GM19455 (cell line): ENCODE data around the gene LAMA2.

Source experiments
- ATAC-seq: cut with Tn5 transposase; IDR thresholded peaks from one replicate; pipeline ENCODE4 v1.9.1; 2021; ENCODE audit not compliant: unreplicated experiment

LAMA2 gene

DNA sequence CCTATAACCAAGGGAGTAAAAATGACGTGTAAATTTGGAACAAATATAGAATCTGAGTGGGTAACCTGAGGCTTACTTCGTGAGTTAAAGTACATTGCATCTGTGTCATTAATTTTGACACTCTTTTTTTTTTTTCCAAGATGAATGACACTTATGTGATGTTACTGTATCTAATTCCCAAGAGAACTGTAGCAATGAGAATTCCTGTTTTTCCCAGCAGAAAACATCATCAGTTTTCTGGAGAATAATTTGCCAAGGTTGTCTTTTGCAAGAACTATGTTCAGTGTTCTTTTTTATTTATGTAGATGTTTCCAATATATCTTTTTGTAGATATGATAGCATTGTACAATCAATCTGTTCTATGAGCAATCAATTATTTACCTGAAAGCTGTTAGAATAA is 543.4 kb downstream of the LAMA2 start:
- ATAC-seq: no peak

DNA sequence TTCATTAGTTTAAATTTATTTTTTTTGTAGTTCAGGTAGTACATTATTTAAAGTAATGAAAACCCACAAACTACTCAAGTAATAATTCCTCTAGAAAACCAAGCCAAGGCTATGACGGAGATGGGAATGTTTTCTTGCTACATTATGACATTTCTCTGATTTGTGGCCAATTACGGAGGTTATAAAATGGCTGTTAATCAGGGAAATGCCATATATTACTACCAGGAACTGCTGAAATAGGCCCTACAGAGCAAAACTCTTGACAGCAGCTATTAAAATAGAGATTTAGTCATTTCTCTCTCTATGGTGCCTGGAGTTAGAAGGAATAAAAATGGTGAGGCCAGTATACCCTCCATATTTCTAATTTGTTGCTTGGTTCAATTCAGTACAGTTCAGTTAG is 547.0 kb downstream of the LAMA2 start:
- no peak for ATAC-seq

DNA sequence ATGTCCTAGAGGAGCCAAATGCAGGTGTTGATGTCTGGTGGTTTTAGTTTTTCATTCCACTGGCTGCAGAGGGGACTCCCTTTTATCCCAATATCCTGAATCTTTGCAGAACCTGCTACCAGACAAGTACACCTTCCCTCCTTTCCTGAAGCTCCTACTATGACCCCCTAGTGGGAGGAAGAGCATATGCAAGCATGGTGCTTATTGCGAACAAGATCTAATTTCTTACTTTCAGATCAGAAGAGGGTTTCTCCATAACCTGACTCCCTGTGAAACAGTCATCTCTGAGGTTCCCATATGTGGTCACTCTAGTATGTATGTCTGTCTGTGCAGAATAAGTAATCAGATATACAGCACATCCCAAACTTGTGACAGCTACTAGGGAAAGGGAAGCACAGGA is 549.8 kb downstream of the LAMA2 start:
- no peak for ATAC-seq

DNA sequence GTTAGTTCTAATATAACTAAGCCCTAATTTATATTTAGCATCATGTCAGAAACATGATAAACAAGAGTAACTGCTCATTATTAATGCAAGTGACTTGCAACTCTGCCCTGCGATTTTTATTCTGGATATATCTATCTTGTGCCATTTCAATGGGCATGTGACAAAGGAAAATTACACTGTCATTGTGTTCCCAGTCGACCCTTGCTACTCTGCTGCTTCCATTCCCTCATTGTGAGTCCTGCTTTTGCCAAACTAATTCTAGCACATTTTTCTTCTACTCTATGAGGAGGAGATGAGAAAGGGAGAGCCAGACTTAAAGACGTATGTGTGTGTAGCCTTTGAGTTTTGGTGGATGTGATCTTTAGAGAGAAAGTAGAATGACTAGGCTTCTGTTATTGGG is 551.2 kb downstream of the LAMA2 start:
- ATAC-seq: no peak

DNA sequence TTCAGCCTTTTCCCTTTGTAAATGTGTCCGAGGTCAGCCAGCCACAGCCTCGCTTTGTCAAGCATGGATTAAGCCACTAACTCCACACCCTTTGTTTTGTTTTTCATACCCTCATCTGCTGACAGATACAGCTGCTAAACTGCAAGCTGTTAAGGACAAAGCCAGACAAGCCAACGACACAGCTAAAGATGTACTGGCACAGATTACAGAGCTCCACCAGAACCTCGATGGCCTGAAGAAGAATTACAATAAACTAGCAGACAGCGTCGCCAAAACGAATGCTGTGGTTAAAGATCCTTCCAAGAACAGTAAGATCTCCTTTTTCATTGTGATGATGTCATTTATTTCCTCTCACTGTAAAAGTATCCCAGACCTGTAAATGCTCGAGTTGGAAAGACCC is 557.8 kb downstream of the LAMA2 start:
- ATAC-seq: no peak

DNA sequence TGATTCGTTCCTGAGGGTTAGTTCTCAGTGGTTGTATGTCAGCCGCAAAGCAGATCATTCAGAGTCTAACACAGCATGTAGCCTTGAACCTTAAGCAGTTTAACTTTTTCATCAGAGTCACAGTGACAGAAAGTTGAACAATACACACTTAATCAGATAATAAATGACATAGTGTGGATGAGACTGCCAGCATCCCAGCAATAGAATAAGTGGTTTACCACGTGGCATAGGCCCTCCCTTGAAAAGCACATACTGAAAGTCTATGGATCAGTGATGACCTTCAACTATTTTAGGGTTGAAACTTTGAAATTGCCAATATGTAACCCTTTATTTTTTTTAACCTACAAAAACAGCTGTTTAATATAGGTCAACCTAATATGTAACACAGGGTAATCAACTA is 561.7 kb downstream of the LAMA2 start:
- no peak for ATAC-seq

DNA sequence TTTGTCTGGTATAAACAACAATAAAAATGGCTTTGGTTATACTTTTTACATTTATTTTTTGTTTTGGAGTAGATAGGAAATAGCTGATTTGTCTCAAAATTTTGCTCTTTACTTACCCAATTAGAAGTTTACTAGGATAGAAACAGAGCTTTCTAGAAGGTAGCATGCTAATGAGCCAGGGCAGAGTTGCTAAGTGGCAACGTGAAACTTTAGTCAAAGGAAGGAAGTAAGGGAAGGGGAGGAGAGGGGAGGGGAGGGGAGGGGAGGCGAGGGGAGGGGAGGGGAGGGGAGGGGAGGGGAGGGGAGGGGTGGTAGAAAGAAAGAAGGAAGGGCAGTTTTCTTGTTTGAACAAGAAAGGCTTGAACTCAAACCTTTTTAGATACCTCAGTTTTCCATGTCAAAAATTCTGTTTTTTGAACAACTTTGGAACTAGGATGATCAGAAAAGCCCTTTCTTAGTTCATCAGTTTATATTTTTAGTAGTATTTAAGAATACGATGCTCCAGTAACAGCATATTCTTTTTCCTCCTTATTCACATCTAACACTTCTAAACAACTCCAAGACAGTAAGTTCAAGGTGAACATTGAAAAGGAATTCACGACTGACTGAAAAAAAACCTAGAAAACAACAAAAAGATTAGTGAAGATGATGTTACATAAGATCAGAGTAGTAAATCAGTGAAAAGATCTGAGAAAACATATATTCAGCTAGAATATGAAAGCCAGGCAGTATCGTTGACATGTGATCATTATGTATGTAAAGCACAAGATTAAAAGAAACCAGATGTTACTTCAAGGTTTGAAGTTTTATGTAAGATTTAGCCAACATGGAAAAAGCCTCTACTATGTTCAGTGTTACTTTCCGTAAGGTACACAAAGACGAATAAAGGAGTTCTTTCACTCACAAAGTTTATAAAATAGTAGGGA is 563.6 kb downstream of the LAMA2 start:
- ATAC-seq: no peak

DNA sequence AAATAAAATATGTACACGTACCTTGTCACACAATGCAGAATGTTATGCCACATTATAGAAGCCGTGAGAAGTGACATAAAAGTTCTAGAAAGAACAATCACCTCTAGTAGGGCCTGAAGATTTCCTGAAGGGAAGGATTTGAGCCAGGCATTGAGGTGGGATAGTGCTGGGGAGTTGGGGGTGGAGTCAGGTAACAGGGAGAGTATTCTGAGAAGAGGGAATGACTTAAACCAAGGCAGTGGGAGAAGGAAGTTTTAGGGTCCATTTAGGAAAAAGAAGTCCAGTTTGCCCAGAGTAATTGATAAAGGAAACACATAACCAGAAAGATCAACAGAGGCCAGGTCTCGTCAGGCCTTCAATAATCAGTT is 564.2 kb downstream of the LAMA2 start:
- ATAC-seq: no peak

DNA sequence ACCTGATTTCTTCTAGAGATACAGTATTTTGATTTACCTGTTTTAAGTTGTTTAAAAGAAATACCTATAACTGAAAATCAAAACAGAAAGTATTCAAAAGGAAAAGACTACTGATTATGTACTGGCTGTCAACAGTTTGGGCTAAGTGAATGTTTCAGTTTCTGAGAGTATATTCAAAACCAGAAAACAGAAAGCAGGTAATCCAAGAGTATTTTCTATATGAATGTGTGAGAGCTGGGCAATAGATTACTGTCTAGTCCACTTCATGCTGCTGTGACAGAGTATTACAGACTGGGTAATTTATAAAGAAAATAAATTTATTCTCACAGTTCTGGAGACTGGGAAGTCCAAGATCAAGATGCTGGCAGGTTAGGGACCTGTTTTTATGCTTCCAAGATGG is 566.0 kb downstream of the LAMA2 start:
- peak; percentile 99 for ATAC-seq

DNA sequence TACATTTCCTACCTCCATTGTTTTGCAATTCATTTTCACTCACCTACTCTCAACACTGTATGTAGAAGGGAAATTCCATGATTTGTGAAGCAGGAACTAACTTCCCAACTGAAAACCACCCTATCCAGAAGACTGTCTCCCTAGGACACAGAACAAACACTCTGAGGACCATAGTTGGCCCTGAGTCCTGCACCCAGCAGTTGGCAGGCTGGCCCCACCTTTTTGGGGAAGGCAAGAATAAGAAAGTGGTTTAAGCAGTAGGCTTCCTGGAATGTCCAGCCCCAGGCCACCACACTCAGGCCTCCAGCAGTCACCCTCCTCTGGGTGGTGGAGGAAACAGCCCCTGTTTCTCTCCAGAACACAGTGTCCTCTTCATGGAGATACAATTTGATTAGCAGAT is 568.2 kb downstream of the LAMA2 start:
- ATAC-seq: no peak

DNA sequence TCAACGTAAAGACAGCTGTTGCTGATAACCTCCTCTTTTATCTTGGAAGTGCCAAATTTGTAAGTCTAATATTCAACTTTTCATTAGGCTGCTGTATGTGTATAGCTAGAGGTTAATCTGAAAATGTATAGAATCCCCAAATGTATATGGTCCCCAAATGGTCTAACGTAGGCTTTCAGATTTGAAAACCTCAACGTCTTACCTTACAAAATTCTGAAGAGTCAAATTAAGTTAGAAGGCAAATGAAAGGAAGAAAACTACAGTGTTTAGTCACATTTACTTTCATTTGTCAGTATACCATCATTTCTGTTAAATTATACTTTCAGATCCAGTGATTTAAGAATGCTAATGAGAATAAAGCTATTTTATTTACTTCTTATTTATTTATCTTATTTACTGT is 570.1 kb downstream of the LAMA2 start:
- no peak for ATAC-seq

DNA sequence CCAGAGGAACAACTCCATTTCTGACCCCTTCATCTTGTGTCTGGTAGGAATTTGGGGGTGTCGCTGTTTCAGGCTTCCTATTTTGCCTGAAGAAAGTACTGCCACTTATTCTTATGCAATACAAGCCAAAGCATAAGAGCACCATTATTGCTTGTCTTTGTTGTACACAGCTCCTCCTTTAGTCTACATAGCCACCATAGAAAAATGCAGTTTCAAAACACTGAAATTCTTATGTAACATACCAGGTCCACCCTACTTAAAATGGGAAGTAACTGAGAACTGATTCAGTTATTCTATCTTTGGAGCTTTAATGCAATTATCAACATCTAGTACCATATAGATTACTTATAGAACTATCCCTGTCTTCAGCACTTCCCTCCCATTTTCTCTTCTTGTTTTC is 571.5 kb downstream of the LAMA2 start:
- no peak for ATAC-seq

DNA sequence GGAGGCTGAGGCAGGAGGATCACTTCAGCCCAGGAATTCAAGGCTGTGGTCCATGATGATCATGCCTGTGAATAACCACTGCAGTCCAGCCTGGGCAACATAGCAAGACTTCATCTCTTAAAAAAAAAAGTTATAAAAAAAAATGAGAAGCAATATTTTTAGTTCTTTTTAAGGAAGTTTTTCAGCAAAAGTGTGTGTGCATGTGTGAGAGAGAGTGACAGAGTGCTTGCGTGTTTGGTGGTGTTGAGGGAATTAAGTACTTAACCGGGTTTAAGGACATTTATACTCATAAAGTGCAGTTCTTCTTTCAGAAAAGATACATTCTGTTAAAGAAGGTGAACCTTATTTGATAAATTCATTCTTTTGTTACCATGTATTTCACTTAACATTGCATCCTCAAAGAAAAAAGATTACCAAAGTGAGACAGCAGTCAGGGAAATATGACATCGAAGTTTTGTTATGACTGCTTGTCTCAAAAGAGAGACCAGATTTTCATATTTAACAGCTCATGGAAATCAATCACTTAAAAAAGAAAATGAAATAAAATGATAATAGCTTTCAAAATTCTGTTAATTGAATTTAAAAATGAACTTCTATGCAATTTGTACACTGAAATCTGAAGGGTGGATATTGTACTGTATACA is 572.3 kb downstream of the LAMA2 start:
- ATAC-seq: no peak

DNA sequence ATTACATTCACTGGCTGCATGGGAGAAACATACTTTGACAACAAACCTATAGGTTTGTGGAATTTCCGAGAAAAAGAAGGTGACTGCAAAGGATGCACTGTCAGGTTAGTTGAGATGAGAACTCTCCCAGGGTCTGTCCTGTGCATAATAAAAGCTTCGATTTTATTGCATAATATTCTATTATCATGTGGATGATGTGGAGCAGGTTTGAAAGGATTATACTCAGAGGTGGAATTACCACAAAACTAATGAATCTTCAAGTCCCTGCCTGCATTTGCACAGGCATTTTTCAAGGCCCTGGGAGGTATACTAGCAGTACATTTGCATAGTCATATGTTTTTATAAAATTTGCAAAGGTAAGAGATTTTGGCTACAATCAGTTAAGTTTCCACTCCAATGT is 577.3 kb downstream of the LAMA2 start:
- ATAC-seq: no peak

DNA sequence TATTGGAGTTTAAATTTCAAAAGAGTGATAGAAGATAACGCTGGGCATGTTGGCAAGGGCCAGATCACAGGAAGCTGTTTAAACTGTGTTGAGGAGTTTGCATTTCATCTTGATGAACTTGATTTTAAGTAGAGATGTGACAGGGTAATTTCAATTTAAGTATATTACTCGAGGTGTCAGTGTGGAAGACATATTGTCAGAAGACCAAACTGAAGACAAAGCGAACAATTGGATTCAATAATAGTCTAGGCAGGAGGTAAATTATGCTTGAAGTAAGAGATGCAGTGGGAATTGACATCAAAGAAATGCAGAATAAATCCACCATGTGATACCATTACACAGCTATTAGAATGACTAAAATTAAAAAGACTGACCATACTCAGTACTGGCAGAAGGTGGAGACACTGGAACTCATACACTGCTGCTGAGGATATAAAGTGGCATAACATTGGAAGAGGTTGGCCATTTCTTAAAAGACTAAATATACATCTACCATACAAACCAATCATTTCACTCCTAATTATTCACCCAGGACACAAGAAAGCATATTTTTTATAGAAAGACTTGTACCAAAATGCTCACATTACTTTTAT is 586.2 kb downstream of the LAMA2 start:
- ATAC-seq: no peak

DNA sequence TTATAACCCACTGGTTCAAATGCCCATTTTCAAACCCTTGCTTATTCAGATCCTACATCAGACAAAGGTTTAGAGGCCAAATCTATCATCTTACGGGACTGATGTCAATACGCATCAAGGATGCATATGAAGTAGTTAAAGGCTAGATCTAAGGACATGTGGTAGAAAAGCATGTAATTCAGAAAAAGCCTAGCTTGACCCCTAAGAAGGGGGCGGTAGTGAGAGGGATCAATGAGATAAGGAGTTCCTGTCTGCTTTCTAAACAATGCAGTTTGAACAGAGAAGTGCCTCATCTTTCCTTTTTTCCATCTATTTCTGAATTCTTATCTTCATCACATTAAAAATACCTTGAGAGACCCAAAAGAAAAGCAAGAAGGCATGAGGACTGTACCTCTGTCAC is 589.3 kb downstream of the LAMA2 start:
- no peak for ATAC-seq

DNA sequence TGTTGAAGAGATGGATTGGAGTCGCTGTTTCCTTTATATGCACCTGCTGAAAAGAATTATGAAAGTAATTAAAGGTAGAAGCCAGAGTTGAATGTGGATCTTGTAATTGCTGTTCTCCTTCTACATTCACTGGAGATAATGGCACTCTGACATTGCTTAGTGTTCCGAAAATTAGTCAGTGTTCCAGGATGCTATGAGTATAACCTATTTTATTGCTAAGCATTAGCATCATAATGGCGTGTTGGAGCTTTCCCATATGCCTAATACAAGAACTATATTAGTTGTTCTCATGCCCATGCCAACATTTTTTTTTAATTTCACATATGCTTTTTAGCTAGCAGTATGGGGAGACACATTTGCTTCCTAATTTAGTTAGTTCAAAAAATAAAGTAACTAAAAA is 590.6 kb downstream of the LAMA2 start:
- ATAC-seq: no peak

DNA sequence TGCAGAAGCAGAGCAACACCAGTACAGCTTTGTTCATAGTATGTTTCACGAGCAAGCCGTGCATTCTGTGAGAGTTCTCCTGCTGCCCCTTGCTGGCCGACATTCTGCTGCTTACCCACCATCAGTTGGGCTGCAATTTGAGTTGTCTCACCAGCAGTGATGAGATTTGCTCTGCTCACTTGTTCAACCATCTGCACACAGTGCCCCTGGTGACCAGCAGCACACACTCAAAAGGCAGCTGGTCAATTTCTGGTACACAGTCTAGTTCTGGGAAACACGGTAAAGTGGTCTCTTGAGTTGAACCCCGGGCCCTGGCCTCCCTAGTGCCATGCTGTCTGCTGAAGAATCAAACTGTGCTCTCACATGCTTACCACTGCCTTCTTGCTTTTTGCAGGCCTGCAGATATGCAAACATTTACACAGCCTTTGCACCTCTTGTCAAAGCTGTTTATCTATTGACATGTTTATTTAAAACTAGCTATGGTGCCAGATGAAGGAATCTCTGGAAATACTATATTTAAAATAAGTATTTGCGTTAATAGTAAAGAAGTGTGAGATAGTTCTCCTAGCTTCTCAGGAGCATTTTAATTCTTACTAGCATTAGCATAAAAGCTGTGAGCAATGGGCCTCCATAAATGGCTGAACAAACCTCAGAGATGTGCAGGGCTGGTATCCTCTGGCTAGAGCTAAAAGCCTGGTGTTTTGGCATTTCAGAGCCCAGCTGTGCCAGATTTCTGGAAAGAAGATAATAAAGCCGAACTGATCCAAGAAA is 592.7 kb downstream of the LAMA2 start:
- no peak for ATAC-seq

DNA sequence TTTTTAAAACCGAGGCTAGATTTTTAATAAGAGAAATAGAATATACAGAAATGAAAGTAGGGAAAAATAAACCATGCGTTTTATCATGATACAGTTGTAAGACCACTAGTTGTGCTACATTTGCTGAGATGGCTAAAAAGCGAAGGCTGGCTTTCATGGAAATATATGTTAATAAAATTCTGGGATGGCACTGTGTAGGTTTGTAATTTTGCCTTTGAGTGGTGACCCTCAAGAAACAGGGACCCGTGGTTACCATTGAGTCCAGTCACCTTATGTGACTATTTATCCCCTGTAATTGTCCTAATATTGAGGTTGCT is 593.3 kb downstream of the LAMA2 start:
- no peak for ATAC-seq

DNA sequence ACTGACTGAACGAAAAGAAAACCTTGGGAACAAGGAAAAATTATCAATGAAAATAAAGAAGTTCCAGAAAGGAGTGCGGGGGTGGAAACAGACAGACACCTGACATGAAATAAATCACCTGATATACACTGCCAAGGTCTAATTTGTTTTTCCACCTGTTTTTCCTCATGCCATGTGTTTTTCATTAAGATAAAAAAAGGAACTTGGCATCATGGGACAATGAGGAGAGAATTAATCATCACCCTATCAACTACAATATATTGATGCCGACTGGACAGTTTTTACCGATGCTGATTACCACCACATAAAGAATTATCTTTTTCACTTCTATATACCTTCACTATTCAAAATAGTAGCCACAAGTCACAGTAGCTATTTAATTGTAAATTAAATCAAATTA is 593.9 kb downstream of the LAMA2 start:
- ATAC-seq: no peak

DNA sequence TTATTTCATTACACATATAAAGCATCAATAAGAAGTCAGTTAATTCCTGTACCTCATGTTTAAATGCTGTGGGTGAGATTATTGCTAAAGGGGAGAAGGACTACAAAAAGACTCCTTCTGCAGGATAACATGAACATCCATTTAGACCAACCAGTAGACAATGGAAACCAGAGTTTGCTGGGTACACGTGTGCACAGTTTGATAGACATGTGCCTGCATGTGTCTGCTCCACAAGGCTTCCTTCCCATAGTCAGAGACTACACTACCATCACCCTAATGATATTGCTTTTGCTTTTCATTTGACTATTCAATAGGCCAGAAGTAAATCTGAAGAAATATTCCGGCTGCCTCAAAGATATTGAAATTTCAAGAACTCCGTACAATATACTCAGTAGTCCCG is 595.4 kb downstream of the LAMA2 start:
- ATAC-seq: no peak

DNA sequence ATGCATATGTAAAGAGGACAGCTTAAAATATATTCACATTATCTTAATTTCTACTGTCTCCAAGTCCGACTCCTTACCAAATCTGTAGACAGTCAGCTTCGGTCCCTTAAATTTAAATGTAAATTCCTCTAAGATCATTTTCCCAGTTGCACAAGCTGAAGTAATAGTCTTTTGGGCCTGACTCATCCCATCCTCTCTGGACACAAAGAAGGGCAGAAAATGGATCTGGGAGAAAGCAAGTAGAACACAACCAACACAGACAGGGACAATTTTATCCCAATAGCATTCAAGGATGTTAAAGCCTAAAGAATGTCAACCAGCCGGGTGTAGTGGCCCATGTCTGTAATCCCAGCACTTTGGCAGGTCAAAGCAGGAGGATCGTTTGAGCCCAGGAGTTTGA is 598.8 kb downstream of the LAMA2 start:
- ATAC-seq: no peak
